ENCODE data around the gene LARP4B.

Gene LARP4B

GRCh38 chr10:947051-947450 lies 15.5 kb upstream of the LARP4B start (continued):
- no peak for TF ChIP-seq ZNF362 (tag by site-specific recombination; IDR thresholded peaks at IDR 0.05)
- TF ChIP-seq ZNF707 (tag by site-specific recombination; IDR thresholded peaks at IDR 0.05), result no peak

- CTCF ChIA-PET, result no interaction called here
These were observed 14.3 kb upstream of the LARP4B start for GRCh38 chr10:945778-946177.

GRCh38 chr10:944034-944831 lies 12.7 kb upstream of the LARP4B start:
- Histone ChIP-seq H3K4me1 (ENCODE audit: control insufficient read depth, insufficient read depth, low read length) (no peaks in the 10 kb centered on the region), H3K9me3 (ENCODE audit: control insufficient read depth, insufficient read depth, low read depth, low read length) (no peaks in the 10 kb centered on the region), H3K27ac (ENCODE audit: extremely low read depth, low read depth, low read length) (no peak overlapping the region), H3K36me3 (ENCODE audit: control insufficient read depth in 2 of 2, insufficient read depth in 1 of 2, low read length in 2 of 2) (no peaks in the 10 kb centered on the region), H3K4me3 (ENCODE audit: low read depth, low read length) (no peak overlapping the region)
- CTCF ChIA-PET, result no interaction called here
- POLR2A ChIA-PET, result interaction anchor here (0.6 kb wide), 1 partner anchor 12 kb away, joined by 3 read pairs; no protein-coding TSS in a partner anchor
- TF ChIP-seq ZNF548 (tag by site-specific recombination; IDR thresholded peaks at IDR 0.05), result no peak
- no peak for TF ChIP-seq ZNF350 (tag by site-specific recombination; IDR thresholded peaks at IDR 0.05)
- no peak for TF ChIP-seq AEBP2 (tag by site-specific recombination; IDR thresholded peaks at IDR 0.05; ENCODE audit: borderline replicate concordance)
- TF ChIP-seq ZNF26 (tag by site-specific recombination; IDR thresholded peaks at IDR 0.05), result no peak
- no peak for TF ChIP-seq ZBTB21 (tag by site-specific recombination; IDR thresholded peaks at IDR 0.05)
- no peak for TF ChIP-seq ZNF677 (tag by site-specific recombination; IDR thresholded peaks at IDR 0.05)
- no peak for TF ChIP-seq ZNF239 (tag by site-specific recombination; IDR thresholded peaks at IDR 0.05)
- no peak for TF ChIP-seq ZNF639 (tag by site-specific recombination; IDR thresholded peaks at IDR 0.05)
- TF ChIP-seq ZBTB26 (tag by site-specific recombination; optimal IDR thresholded peaks at IDR 0.05), result no peak
- no peak for TF ChIP-seq HOXC10 (CRISPR knock-in tag; IDR thresholded peaks at IDR 0.05)
- TF ChIP-seq ZFHX2 (tag by site-specific recombination; conservative IDR thresholded peaks at IDR 0.05), result no peak
- no peak for TF ChIP-seq ZNF10 (tag by site-specific recombination; IDR thresholded peaks at IDR 0.05)
- TF ChIP-seq ZNF292 (tag by site-specific recombination; IDR thresholded peaks at IDR 0.05; ENCODE audit: borderline replicate concordance, low read depth), result no peak
- TF ChIP-seq ZNF777 (tag by site-specific recombination; IDR thresholded peaks at IDR 0.05; ENCODE audit: borderline replicate concordance), result no peak

More at GRCh38 chr10:945778-946177, 14.3 kb upstream of the LARP4B start:
- Histone ChIP-seq H3K36me3 (ENCODE audit: control insufficient read depth in 2 of 2, insufficient read depth in 1 of 2, low read length in 2 of 2) (no peaks in the 10 kb centered on the region), H3K4me3 (ENCODE audit: low read depth, low read length) (no peak overlapping the region), H3K27ac (ENCODE audit: extremely low read depth, low read depth, low read length) (no peak overlapping the region), H3K4me1 (ENCODE audit: control insufficient read depth, insufficient read depth, low read length) (no peaks in the 10 kb centered on the region), H3K9me3 (ENCODE audit: control insufficient read depth, insufficient read depth, low read depth, low read length) (no peaks in the 10 kb centered on the region)
- TF ChIP-seq ZIC2 (tag by site-specific recombination; IDR thresholded peaks at IDR 0.05), result peak; percentile 9; the same call in 1 of the 2 replicates
- no peak for TF ChIP-seq ZNF121 (tag by site-specific recombination; IDR thresholded peaks at IDR 0.05)
- POLR2A ChIA-PET, result no interaction called here
